Kidney tubule cell (primary cell): ENCODE data around the gene FNDC11.

ENCODE experiments used
- DNase-seq: peaks from one replicate; pipeline ENCODE4 v3.0.0-alpha.2; 2018; ENCODE audit warnings: low spot score

FNDC11 gene

DNA sequence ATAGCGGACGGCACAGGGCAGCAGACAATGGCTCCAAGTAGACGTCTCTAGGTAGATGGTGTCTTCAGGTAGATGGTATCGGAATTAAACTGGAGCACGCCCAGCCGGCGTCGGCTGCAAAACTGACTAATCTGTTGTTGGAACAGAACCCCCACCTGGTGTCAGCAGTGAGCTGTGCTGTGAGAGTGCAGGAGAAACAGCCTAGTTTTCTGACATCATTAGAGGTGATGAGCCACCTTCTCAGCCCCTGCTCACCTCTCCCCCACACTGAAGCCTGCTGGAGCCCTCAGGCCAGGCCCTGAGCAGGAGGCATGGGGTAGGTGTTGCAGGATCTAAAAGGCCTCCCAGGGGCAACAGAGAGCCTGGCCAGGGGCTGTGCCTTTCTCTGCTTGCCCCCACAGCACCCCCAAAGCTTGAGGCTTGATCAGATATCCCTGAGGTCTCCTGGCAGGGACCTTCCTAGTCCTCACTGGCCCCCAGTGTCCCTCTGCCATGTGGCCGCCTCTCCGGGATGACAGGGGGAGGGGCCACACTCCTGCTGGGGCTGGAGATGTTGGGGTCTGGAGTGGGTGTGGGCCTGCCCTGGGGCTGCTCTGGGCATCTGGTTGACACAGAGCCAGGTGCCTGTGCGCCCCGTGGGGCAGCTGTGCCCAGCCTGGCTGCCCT is 27.0 kb downstream of the FNDC11 start:
- DNase-seq, result peak; percentile 83

GRCh38 chr20:63582382-63583063 is 28.6 kb downstream of the FNDC11 start:
- no peak for DNase-seq

GRCh38 chr20:63585616-63586565 is 31.9 kb downstream of the FNDC11 start:
- no peak for DNase-seq

- no peak for DNase-seq
Observed at GRCh38 chr20:63586797-63587196, 32.8 kb downstream of the FNDC11 start.

DNA sequence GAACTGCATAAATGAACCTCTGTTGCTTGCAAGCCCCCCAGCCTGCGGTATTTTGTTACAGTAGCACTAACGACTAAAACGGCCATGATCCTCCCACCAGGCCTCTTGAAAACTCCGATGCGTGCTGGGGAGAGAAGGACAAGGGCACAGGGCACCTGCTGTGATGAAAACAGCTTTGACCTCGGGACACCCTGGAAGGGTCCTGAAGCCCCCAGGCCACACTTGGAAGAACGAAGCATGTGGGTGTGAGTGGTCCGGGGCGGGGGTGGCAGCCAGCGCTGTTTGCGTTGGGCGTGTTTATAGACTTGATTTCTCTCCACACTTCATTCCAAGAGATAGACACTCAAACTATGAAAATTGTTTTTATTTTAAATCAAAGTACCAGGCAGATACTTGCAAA is 33.3 kb downstream of the FNDC11 start:
- no peak for DNase-seq

DNA sequence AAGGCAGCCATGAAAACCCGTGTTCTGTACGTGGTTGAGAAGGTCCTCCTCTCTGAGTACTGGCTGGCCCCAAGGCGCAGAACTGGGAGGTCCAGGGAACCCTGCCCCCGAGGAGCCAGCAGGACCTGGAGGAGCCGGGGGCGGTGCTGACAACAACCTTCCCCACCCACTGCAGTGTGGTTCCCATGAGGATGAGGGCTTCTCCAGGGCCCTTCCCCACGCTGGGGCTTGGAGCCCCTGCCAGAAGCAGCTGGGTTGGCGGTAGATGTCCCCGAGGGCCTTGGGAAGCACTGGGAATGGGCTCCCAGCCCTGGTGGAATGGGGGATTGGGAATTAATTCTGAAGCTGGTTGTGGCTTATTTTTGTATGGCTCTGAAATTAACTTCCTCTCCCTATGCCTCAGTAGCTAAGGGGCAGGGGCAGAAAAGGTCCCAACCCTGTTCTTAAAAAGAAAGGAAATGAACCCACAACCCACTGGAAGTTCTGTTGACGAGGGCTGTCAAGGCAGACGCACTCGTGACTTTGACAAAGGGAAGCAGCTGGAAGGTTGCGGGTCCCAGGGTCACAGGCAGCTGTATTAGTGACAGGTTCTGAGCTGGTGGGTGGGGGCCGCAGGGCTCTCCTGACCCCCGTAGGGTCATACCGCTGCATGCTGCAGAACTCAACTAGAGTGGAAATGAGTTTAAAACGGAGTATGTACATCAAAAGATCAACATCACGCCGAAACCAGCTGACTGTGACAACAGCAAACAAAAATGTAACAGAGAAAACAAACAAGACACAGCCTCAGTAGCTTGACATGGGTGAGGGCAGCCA is 34.0 kb downstream of the FNDC11 start:
- DNase-seq, result no peak

DNA sequence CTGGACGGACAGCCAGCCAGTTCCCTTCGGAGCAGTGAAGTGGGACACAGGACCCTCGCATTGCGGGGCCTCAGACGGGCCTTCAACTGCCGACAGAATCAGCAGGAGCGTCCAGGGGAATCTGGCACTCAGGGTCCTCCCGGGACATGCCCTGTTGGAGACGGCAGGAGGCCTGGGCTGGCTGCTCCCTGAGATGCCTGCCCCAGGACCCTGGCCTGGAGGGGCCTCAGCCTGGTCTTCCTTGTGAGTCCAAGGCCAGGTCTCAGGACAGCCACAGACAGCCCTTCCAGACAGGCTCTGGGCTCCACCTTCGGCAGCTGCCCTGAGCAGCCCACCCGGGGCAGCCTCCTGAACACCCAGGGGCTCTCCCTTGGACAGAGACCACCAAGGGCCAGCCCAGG is 34.7 kb downstream of the FNDC11 start:
- DNase-seq, result no peak

- DNase-seq, result no peak
Observed at GRCh38 chr20:63589261-63590217, 35.6 kb downstream of the FNDC11 start.

- no peak for DNase-seq
Observed at GRCh38 chr20:63590218-63591146, 36.5 kb downstream of the FNDC11 start.

DNA sequence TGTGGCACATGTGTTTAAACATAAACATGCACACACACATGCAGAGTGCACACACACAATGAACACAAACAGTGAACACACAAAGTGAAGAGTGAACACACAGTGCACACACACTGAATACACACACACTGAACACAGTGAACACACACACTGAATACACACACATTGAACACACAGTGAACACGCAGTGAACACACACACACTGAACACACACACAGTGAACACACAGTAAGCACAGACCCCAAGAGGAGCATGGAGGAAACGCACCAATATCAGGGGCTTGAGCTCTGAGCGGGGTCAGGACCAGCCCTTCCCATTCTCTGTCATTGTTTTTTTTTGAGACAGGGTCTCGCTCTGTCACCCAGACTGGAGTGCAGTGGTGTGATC is 37.2 kb downstream of the FNDC11 start:
- DNase-seq, result no peak

- DNase-seq, result no peak
Observed at GRCh38 chr20:63591786-63592355, 37.9 kb downstream of the FNDC11 start.

- no peak for DNase-seq
Observed at GRCh38 chr20:63592661-63593060, 38.7 kb downstream of the FNDC11 start.

GRCh38 chr20:63594043-63594561 is 40.1 kb downstream of the FNDC11 start:
- no peak for DNase-seq

- no peak for DNase-seq
Observed at GRCh38 chr20:63595416-63596127, 41.6 kb downstream of the FNDC11 start.

- no peak for DNase-seq
Observed at GRCh38 chr20:63596423-63596822, 42.5 kb downstream of the FNDC11 start.

- no peak for DNase-seq
Observed at GRCh38 chr20:63597651-63598478, 43.9 kb downstream of the FNDC11 start.
